ENCODE data around the gene TMEM114.

TMEM114 gene

GRCh38 chr16:8547762-8548161 is 42.5 kb downstream of the TMEM114 start:
- no peak for DNase-seq

- DNase-seq: no peak
Measured at GRCh38 chr16:8544406-8544805, 45.9 kb downstream of the TMEM114 start.

- no peak for DNase-seq
Measured at GRCh38 chr16:8543258-8543657, 47.1 kb downstream of the TMEM114 start.

- DNase-seq: no peak
Measured at GRCh38 chr16:8542393-8542792, 47.9 kb downstream of the TMEM114 start.

GRCh38 chr16:8541868-8542267 is 48.4 kb downstream of the TMEM114 start:
- DNase-seq: no peak

GRCh38 chr16:8537691-8538342 is 52.5 kb downstream of the TMEM114 start:
- DNase-seq: no peak

- DNase-seq: no peak
Measured at GRCh38 chr16:8533509-8533908, 56.8 kb downstream of the TMEM114 start.

GRCh38 chr16:8530752-8531384 is 59.4 kb downstream of the TMEM114 start:
- DNase-seq: no peak

- DNase-seq: no peak
Measured at GRCh38 chr16:8528471-8528870, 61.8 kb downstream of the TMEM114 start.

- no peak for DNase-seq
Measured at GRCh38 chr16:8523932-8524331, 66.4 kb downstream of the TMEM114 start.

- no peak for DNase-seq
Measured at GRCh38 chr16:8522757-8523156, 67.6 kb downstream of the TMEM114 start.

- DNase-seq: no peak
Measured at GRCh38 chr16:8519643-8520042, 70.7 kb downstream of the TMEM114 start.
